Measurements from ENCODE around the gene RBM4.
"Not testable (repeated sequence)": the region's sequence is repeated elsewhere in the genome, so short reads cannot be mapped to it uniquely, and the experiment has no call there.

The RBM4 gene, protein sequence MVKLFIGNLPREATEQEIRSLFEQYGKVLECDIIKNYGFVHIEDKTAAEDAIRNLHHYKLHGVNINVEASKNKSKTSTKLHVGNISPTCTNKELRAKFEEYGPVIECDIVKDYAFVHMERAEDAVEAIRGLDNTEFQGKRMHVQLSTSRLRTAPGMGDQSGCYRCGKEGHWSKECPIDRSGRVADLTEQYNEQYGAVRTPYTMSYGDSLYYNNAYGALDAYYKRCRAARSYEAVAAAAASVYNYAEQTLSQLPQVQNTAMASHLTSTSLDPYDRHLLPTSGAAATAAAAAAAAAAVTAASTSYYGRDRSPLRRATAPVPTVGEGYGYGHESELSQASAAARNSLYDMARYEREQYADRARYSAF

GRCh38 chr11:66638177-66639065 lies at the start of gene RBM4:
Gene RBM4 (plus strand): TSS chr11:66638703. CDS start chr11:66639712, 1,009 bp downstream.
- H3K27me3 ChIP-seq (replicated peaks): no peaks in the 10 kb centered on the region
- H3K27ac ChIP-seq: peak within 1 kb of the TSS; percentile 77
- in situ Hi-C loops (cut with HindIII; ENCODE audit: low pct_ligation_motif_present, low sequenced_read_pairs): no loop called here
- peak within 1 kb of the TSS; percentile 98 for H3K4me3 ChIP-seq (ENCODE audit: low read depth, low read length)
- TF ChIP-seq, protein P1, sequence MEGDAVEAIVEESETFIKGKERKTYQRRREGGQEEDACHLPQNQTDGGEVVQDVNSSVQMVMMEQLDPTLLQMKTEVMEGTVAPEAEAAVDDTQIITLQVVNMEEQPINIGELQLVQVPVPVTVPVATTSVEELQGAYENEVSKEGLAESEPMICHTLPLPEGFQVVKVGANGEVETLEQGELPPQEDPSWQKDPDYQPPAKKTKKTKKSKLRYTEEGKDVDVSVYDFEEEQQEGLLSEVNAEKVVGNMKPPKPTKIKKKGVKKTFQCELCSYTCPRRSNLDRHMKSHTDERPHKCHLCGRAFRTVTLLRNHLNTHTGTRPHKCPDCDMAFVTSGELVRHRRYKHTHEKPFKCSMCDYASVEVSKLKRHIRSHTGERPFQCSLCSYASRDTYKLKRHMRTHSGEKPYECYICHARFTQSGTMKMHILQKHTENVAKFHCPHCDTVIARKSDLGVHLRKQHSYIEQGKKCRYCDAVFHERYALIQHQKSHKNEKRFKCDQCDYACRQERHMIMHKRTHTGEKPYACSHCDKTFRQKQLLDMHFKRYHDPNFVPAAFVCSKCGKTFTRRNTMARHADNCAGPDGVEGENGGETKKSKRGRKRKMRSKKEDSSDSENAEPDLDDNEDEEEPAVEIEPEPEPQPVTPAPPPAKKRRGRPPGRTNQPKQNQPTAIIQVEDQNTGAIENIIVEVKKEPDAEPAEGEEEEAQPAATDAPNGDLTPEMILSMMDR (IDR thresholded peaks at IDR 0.05; ENCODE audit: low read depth, low read length, missing control alignments): peak; percentile 39
- peak; percentile 100 for DNase-seq
- peaks cover 30% of the 10 kb centered on the region for H3K36me3 ChIP-seq (replicated peaks)

GRCh38 chr11:66589315-66589714 lies 49.2 kb upstream of the RBM4 start:
- in situ Hi-C loops (cut with HindIII; ENCODE audit: low pct_ligation_motif_present, low sequenced_read_pairs); H3K27me3 ChIP-seq (replicated peaks); H3K27ac ChIP-seq; H3K36me3 ChIP-seq (replicated peaks); H3K4me3 ChIP-seq (ENCODE audit: low read depth, low read length); DNase-seq: not testable (repeated sequence)

DNA sequence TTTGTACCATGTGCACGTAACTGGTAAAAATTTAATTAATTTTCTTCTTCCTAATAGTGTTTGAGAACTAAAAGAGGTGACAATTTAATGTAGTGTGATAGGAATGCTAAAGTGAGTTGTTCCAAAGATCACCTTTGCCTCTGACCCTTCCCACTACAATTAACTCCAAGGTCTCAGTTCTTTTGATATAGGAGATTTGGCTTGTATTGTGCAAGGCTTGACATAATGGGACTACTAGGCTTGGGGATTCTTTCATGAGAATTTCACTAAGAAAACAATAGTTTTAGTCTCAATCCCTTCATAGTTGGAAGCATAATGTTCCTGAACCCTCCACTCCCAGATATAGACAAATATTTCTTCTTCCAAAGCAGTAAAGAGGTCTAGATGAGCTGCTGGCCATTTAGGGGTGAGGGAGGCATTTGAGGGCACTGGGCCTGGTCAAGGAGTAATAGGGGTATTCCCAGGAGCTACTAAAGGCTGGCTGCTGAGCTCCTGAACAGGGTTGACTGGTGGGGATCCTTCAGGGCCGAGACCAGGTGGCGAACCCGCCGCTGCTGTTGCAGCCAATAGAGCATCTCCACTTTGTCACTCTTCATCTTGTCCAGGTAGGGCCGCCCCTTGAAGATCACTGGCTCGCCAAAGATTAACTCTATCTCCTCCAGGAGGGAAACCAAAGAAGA lies 48.4 kb upstream of the RBM4 start:
- DNase-seq: no peak
- TF ChIP-seq, protein P1 (IDR thresholded peaks at IDR 0.05; ENCODE audit: low read depth, low read length, missing control alignments): no peak
- in situ Hi-C loops (cut with HindIII; ENCODE audit: low pct_ligation_motif_present, low sequenced_read_pairs): no loop called here

GRCh38 chr11:66591175-66591574 lies 47.3 kb upstream of the RBM4 start:
- TF ChIP-seq, protein P1 (IDR thresholded peaks at IDR 0.05; ENCODE audit: low read depth, low read length, missing control alignments): no peak
- Histone ChIP-seq H3K27me3 (replicated peaks) (no peaks in the 10 kb centered on the region), H3K4me3 (ENCODE audit: low read depth, low read length) (no peak overlapping the region), H3K36me3 (replicated peaks) (no peaks in the 10 kb centered on the region), H3K27ac (no peak overlapping the region)
- in situ Hi-C loops (cut with HindIII; ENCODE audit: low pct_ligation_motif_present, low sequenced_read_pairs): no loop called here
- no peak for DNase-seq

More for the DNA sequence above, 48.4 kb upstream of the RBM4 start:
- no peak overlapping the region for H3K27ac ChIP-seq
- no peak overlapping the region for H3K4me3 ChIP-seq (ENCODE audit: low read depth, low read length)
- no peaks in the 10 kb centered on the region for H3K27me3 ChIP-seq (replicated peaks)
- H3K36me3 ChIP-seq (replicated peaks): no peaks in the 10 kb centered on the region

- Histone ChIP-seq H3K27me3 (replicated peaks) (no peaks in the 10 kb centered on the region), H3K4me3 (ENCODE audit: low read depth, low read length) (peak within 1 kb of the TSS; percentile 70), H3K36me3 (replicated peaks) (no peaks in the 10 kb centered on the region), H3K27ac (peak within 1 kb of the TSS; percentile 30)
- in situ Hi-C loops (cut with HindIII; ENCODE audit: low pct_ligation_motif_present, low sequenced_read_pairs): no loop called here
- TF ChIP-seq, protein P1 (IDR thresholded peaks at IDR 0.05; ENCODE audit: low read depth, low read length, missing control alignments): peak; percentile 84
- DNase-seq: peak; percentile 94
These were observed 45.8 kb upstream of the RBM4 start, which contains the start of the genes CCDC87 and CCS for GRCh38 chr11:66592457-66593302. Gene CCDC87 (minus strand): TSS chr11:66593063. CDS start chr11:66593015, 48 bp downstream. Gene CCS (plus strand): TSS chr11:66593185. CDS start chr11:66593262, 77 bp downstream.
